ENCODE measurements around the gene ATP2A1.
"Not testable (repeated sequence)": the region's sequence is repeated elsewhere in the genome, so short reads cannot be mapped to it uniquely, and the experiment has no call there.

The ATP2A1 gene

GRCh38 chr16:28865001-28865688, 13.1 kb upstream of the ATP2A1 start:
- TF ChIP-seq ESRRG (CRISPR knock-in tag; IDR thresholded peaks at IDR 0.05) (no peak), ZNF565 (CRISPR knock-in tag; conservative IDR thresholded peaks at IDR 0.05; ENCODE audit: low read depth) (no peak), SNAI2 (CRISPR knock-in tag; IDR thresholded peaks at IDR 0.05) (no peak), BACH2 (CRISPR knock-in tag; IDR thresholded peaks at IDR 0.05; ENCODE audit: borderline replicate concordance) (no peak)
- ATAC-seq: no peak

- no peak for TF ChIP-seq ARNTL (CRISPR knock-in tag; IDR thresholded peaks at IDR 0.05; ENCODE audit: borderline replicate concordance, low read depth)
- no peak for TF ChIP-seq POU6F1 (CRISPR knock-in tag; IDR thresholded peaks at IDR 0.05; ENCODE audit: borderline replicate concordance, low read depth)
- no peak for TF ChIP-seq PPARA (CRISPR knock-in tag; IDR thresholded peaks at IDR 0.05; ENCODE audit: borderline replicate concordance)
- no peak for ATAC-seq
These were observed 12.4 kb upstream of the ATP2A1 start for GRCh38 chr16:28865722-28866453.

GRCh38 chr16:28866454-28866804, 11.9 kb upstream of the ATP2A1 start:
- TF ChIP-seq ZFP30 (CRISPR knock-in tag; IDR thresholded peaks at IDR 0.05) (no peak), TSHZ2 (CRISPR knock-in tag; IDR thresholded peaks at IDR 0.05) (no peak), OSR1 (CRISPR knock-in tag; IDR thresholded peaks at IDR 0.05) (no peak), ISL1 (CRISPR knock-in tag; IDR thresholded peaks at IDR 0.05) (no peak), ZNF70 (CRISPR knock-in tag; IDR thresholded peaks at IDR 0.05) (no peak)
- no peak for ATAC-seq

- ATAC-seq: no peak
- no peak for TF ChIP-seq PATZ1 (CRISPR knock-in tag; IDR thresholded peaks at IDR 0.05; ENCODE audit: borderline replicate concordance)
- TF ChIP-seq CSRNP3 (CRISPR knock-in tag; IDR thresholded peaks at IDR 0.05): no peak
- no peak for TF ChIP-seq ZFP30 (CRISPR knock-in tag; IDR thresholded peaks at IDR 0.05)
- no peak for TF ChIP-seq ZNF565 (CRISPR knock-in tag; conservative IDR thresholded peaks at IDR 0.05; ENCODE audit: low read depth)
- TF ChIP-seq ZNF70 (CRISPR knock-in tag; IDR thresholded peaks at IDR 0.05): no peak
- no peak for TF ChIP-seq TCF4 (CRISPR knock-in tag; IDR thresholded peaks at IDR 0.05; ENCODE audit: borderline replicate concordance)
- no peak for TF ChIP-seq TSHZ2 (CRISPR knock-in tag; IDR thresholded peaks at IDR 0.05)
- no peak for TF ChIP-seq CSDC2 (CRISPR knock-in tag; IDR thresholded peaks at IDR 0.05)
- TF ChIP-seq TOX (CRISPR knock-in tag; IDR thresholded peaks at IDR 0.05; ENCODE audit: borderline replicate concordance): no peak
- TF ChIP-seq ZNF8 (CRISPR knock-in tag; IDR thresholded peaks at IDR 0.05): no peak
- TF ChIP-seq ESRRG (CRISPR knock-in tag; IDR thresholded peaks at IDR 0.05): no peak
- no peak for TF ChIP-seq CREB5 (CRISPR knock-in tag; IDR thresholded peaks at IDR 0.05; ENCODE audit: low read depth)
- TF ChIP-seq RARB (CRISPR knock-in tag; IDR thresholded peaks at IDR 0.05): no peak
- no peak for TF ChIP-seq POU6F1 (CRISPR knock-in tag; IDR thresholded peaks at IDR 0.05; ENCODE audit: borderline replicate concordance, low read depth)
These were observed 11.0 kb upstream of the ATP2A1 start for GRCh38 chr16:28867241-28867640.

GRCh38 chr16:28867646-28868045, 10.6 kb upstream of the ATP2A1 start:
- ATAC-seq: not testable (repeated sequence)

All from SK-N-SH treated with all-trans-retinoic acid at 6 μM for 48 hours (cell line).